ENCODE results near the gene ACYP2.
A peak's percentile ranks its signal among the peaks of the same experiment; 100 is the strongest.

ACYP2 gene

DNA sequence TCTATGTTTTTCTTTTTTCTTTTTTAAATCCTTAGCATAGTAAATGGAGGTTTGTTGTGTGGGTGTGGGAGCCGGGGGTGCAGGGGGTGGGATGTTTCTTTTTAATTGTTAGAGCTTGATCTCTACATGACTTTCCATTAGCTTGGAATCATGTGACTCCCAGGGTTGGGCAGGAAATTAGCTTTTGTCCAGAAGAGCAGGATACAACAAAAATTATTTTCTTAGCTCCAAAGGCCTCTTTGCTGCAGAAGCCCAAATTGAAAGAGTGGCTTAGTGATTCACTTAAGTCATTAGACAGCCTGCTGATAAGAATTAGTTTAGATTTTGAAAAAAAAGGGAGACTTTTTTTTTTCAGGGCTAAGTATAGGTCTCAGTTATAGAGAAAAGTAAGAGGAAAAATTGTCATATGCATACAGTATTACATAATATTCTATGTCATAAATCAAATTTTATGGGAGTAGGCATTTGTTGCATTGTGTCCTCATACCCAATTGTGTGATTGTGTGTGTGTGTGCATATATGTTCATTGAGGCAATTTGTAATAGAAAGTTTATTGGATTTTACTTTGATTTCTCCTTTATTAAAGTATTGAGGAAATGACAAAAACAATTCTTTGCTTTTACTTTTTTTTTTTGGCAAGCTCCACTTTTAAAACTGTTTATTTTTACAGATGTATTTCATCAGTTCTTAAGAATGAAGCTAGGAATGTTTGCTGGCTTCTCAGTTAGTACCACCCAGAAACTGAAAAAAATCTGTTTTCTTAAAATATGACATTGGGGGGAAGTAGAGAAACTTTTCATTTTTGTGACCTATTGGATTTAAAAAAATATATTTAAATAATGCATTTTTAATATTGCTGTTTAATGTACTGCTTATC, 93.2 kb downstream of the ACYP2 start:
- H3K27me3 Mint-ChIP-seq (ENCODE audit: low read depth): no peaks in the 10 kb centered on the region
- TF ChIP-seq, protein P1, sequence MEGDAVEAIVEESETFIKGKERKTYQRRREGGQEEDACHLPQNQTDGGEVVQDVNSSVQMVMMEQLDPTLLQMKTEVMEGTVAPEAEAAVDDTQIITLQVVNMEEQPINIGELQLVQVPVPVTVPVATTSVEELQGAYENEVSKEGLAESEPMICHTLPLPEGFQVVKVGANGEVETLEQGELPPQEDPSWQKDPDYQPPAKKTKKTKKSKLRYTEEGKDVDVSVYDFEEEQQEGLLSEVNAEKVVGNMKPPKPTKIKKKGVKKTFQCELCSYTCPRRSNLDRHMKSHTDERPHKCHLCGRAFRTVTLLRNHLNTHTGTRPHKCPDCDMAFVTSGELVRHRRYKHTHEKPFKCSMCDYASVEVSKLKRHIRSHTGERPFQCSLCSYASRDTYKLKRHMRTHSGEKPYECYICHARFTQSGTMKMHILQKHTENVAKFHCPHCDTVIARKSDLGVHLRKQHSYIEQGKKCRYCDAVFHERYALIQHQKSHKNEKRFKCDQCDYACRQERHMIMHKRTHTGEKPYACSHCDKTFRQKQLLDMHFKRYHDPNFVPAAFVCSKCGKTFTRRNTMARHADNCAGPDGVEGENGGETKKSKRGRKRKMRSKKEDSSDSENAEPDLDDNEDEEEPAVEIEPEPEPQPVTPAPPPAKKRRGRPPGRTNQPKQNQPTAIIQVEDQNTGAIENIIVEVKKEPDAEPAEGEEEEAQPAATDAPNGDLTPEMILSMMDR (IDR thresholded peaks at IDR 0.05; ENCODE audit: unreplicated experiment in 3 of 3): no peak

DNA sequence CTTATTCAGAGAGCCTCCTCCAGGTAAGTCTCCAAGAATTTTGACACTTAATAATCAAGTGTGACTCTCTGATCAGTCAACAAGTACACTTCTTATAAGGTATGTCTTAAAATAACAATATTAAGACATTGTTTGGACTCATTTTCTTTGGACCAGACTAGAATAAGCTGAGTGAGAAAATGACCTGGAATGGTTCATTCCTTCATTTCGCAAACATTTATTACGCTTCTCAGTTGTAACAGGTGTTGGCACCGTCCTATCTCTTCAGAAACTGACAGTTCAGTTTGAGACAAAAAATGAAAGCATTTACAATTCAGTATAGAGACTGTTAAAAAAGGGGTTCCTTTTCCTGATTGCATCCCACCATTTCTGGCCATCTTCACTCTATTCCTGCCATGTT, 94.0 kb downstream of the ACYP2 start:
- H3K27ac Mint-ChIP-seq: peak overlapping the region in 1 of 3 experiments; percentile 93
- H3K36me3 Mint-ChIP-seq (ENCODE audit: low read depth): no peaks in the 10 kb centered on the region
- H3K9me3 Mint-ChIP-seq: peaks cover 6% of the 10 kb centered on the region
- no peak overlapping the region for H3K4me3 Mint-ChIP-seq
- peaks cover 25% of the 10 kb centered on the region for H3K4me1 Mint-ChIP-seq
- TF ChIP-seq, protein P1 (IDR thresholded peaks at IDR 0.05; ENCODE audit: unreplicated experiment in 3 of 3): no peak
- H3K27me3 Mint-ChIP-seq (ENCODE audit: low read depth): no peaks in the 10 kb centered on the region

More for the DNA sequence above, 93.2 kb downstream of the ACYP2 start:
- no peaks in the 10 kb centered on the region for H3K36me3 Mint-ChIP-seq (ENCODE audit: low read depth)
- H3K9me3 Mint-ChIP-seq: no peaks in the 10 kb centered on the region
- H3K4me3 Mint-ChIP-seq: no peak overlapping the region
- peak overlapping the region; percentile 78 to 93 (median 90) for H3K27ac Mint-ChIP-seq
- H3K4me1 Mint-ChIP-seq: peaks cover 25% of the 10 kb centered on the region

DNA sequence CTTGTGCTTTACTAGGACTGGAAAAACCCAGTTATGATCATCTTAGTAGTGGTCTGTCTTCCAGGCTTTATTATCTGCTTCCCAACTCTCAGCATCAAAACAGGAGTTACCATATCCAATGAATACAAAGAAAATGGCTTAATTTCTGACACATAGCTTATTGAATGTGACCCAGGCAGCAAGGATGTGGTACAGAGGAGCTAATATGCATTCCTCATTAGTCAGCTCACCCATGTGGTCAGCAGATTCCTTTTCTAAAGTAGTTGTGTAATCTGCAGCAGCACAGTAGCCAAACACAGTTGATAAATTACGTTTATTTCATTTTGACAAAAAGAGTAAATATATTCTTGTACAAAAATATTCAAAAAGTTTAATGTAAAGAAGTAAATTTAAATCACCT, 97.0 kb downstream of the ACYP2 start:
- Mint-ChIP-seq H3K9me3 (peaks cover 11% of the 10 kb centered on the region), H3K27me3 (ENCODE audit: low read depth) (no peaks in the 10 kb centered on the region), H3K36me3 (ENCODE audit: low read depth) (no peaks in the 10 kb centered on the region), H3K4me1 (peaks cover 15% of the 10 kb centered on the region), H3K4me3 (no peak overlapping the region), H3K27ac (no peak overlapping the region)
- TF ChIP-seq, protein P1 (IDR thresholded peaks at IDR 0.05; ENCODE audit: unreplicated experiment in 3 of 3): no peak

DNA sequence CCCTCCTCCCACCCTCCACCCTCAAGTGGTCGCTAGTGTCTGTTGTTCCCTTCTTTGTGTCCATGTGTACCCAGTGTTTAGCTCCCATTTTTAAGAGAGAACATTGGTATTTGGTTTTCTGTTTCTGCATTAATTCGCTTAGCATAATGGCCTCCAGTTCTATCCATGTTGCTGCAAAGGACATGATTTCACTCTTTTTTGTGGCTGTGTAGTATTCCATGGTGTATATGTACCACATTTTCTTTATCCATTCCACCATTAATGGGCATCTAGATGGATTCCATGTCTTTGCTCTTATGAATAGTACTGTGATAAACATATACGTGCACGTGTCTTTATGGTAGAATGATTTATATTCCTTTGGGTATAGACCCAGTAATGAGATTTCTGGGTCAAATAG, 97.7 kb downstream of the ACYP2 start:
- TF ChIP-seq, protein P1 (IDR thresholded peaks at IDR 0.05; ENCODE audit: unreplicated experiment in 3 of 3): no peak
- no peak overlapping the region for H3K4me3 Mint-ChIP-seq
- peaks cover 9% of the 10 kb centered on the region for H3K4me1 Mint-ChIP-seq
- no peak overlapping the region for H3K27ac Mint-ChIP-seq
- no peaks in the 10 kb centered on the region for H3K36me3 Mint-ChIP-seq (ENCODE audit: low read depth)
- peaks cover 14% of the 10 kb centered on the region for H3K9me3 Mint-ChIP-seq
- no peaks in the 10 kb centered on the region for H3K27me3 Mint-ChIP-seq (ENCODE audit: low read depth)

DNA sequence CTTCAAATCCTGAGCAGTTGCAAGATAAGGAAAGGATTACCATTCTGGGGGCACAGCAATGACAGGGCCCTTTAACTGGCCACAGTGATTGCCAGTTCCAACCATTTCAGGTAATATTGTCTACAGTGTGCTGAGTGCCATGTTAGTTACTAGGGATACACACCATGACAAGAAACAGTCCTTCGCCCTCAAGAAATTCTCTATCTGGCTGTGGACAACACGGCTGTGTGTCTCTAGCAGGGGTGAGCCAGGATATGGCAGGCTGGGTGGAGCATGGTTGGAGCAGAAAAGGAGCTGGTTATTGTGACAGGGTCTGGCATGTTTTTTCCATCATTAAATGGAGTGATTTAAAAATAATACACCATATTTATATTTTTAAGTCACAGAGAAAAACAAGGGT, 109.6 kb downstream of the ACYP2 start:
- H3K4me3 Mint-ChIP-seq: no peak overlapping the region
- TF ChIP-seq, protein P1 (IDR thresholded peaks at IDR 0.05; ENCODE audit: unreplicated experiment in 3 of 3): no peak
- H3K4me1 Mint-ChIP-seq: peaks cover 44% of the 10 kb centered on the region
- no peaks in the 10 kb centered on the region for H3K36me3 Mint-ChIP-seq (ENCODE audit: low read depth)
- no peaks in the 10 kb centered on the region for H3K9me3 Mint-ChIP-seq
- no peaks in the 10 kb centered on the region for H3K27me3 Mint-ChIP-seq (ENCODE audit: low read depth)
- no peak overlapping the region for H3K27ac Mint-ChIP-seq

DNA sequence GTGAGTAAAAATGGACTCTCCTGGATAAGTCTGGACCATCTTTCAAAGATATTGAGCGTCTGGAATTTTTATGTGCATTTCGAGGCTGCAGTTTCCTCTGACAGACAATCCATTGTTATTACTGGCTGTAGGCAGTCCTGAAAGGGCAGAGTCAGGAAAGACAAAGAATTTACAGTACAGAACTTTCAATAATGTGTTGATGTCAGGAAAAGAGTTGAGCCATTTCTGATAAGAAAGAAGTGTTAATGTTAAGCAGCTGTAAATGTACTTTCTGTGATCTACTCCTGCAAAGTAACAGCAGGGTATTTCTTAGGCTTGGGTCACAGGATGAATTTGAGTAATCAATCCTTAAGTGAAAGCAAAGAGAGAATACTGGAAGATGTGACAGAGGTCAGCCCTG, 110.8 kb downstream of the ACYP2 start:
- Mint-ChIP-seq H3K36me3 (ENCODE audit: low read depth) (no peaks in the 10 kb centered on the region), H3K27ac (peak overlapping the region in 2 of 3 experiments; percentile 47 to 82), H3K4me3 (peak overlapping the region in 1 of 3 experiments; percentile 9), H3K9me3 (no peaks in the 10 kb centered on the region), H3K4me1 (peaks cover 45% of the 10 kb centered on the region), H3K27me3 (ENCODE audit: low read depth) (no peaks in the 10 kb centered on the region)
- TF ChIP-seq, protein P1 (IDR thresholded peaks at IDR 0.05; ENCODE audit: unreplicated experiment in 3 of 3): no peak

Data from nephron (organoid).